HEK293T (cell line): ENCODE measurements around the gene KDM2B.

ENCODE experiments used
- ARNT ChIP-seq: fragments of 450-650 bp; IDR thresholded peaks from 2 replicates; pipeline ENCODE4 v1.6.1; 2017; ENCODE audit warnings: mild to moderate bottlenecking
- ELF4 ChIP-seq: fragments of 450-650 bp; IDR thresholded peaks from 2 replicates; pipeline ENCODE4 v1.6.1; 2017; ENCODE audit warnings: antibody characterized with exemption
- FOXA1 ChIP-seq: fragments of 450-650 bp; IDR thresholded peaks from 2 replicates; pipeline ENCODE4 v1.6.1; 2016; ENCODE audit warnings: mild to moderate bottlenecking
- FOXK2 ChIP-seq: fragments of 450-650 bp; IDR thresholded peaks from 2 replicates; pipeline ENCODE4 v1.6.1; 2016; ENCODE audit warnings: mild to moderate bottlenecking
- FOXM1 ChIP-seq: fragments of 450-650 bp; IDR thresholded peaks from 2 replicates; pipeline ENCODE4 v1.6.1; 2017; ENCODE audit warnings: mild to moderate bottlenecking, borderline replicate concordance
- L3MBTL2 ChIP-seq: fragments of 450-650 bp; conservative IDR thresholded peaks from 2 replicates; pipeline ENCODE4 v1.6.1; 2016; ENCODE audit warnings: mild to moderate bottlenecking
- LEF1 ChIP-seq: fragments of 450-650 bp; IDR thresholded peaks from 2 replicates; pipeline ENCODE4 v1.6.1; 2017; ENCODE audit warnings: mild to moderate bottlenecking, borderline replicate concordance
- PKNOX1 ChIP-seq: fragments of 450-650 bp; IDR thresholded peaks from 2 replicates; pipeline ENCODE4 v1.6.1; 2016
- SP1 ChIP-seq: fragments of 450-650 bp; IDR thresholded peaks from 2 replicates; pipeline ENCODE4 v1.6.1; 2017
- SUZ12 ChIP-seq: fragments of 450-650 bp; IDR thresholded peaks from 2 replicates; pipeline ENCODE4 v1.6.1; 2016; ENCODE audit warnings: mild to moderate bottlenecking
- TARDBP ChIP-seq: fragments of 450-650 bp; IDR thresholded peaks from 2 replicates; pipeline ENCODE4 v1.6.1; 2016
- ZNF384 ChIP-seq: fragments of 450-650 bp; IDR thresholded peaks from 2 replicates; pipeline ENCODE4 v1.6.1; 2016

DNA sequence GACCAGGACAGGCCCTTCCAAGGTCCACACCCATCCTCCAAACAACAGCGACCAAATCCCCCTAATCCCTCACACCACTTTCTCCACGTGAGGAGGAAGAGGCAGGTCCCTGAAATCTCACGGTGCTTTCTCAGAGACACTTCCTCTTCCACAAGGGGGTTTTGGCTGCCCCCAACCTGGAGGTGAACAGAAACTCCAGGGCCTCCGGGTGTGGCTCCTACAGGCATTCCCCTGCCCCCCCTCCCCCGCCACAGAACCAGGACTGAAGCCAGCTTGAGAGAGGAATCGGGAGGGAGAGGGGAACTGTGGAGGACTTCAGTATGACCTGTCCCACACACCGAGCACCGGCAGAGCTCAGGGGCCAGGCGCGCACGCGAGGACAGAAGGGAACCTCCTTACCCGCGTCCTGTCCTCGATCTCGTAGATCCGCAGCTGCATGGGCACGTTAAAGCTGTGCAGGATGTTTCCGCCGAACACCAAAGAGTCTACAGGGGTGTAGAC is 60.2 kb downstream of the KDM2B start:
- TF ChIP-seq L3MBTL2 (no peak), ARNT (no peak), FOXM1 (no peak), SP1 (no peak), SUZ12 (no peak), FOXA1 (no peak), PKNOX1 (no peak), FOXK2 (no peak), TARDBP (no peak), ELF4 (no peak), ZNF384 (no peak), LEF1 (no peak)
